22Rv1 (cell line): ENCODE measurements around the gene TBC1D8B.
"Not testable (repeated sequence)": the region's sequence is repeated elsewhere in the genome, so short reads cannot be mapped to it uniquely, and the experiment has no call there.

Experiments used
- H3K27ac ChIP-seq: fragments of 450-650 bp; 2 replicates; pipeline ENCODE4 v1.5.1; 2017
- ZFX ChIP-seq: fragments of 450-650 bp; IDR thresholded peaks from 2 replicates; pipeline ENCODE4 v1.6.1; 2017; ENCODE audit warnings: antibody characterized with exemption, borderline replicate concordance
- TF ChIP-seq, protein P1 (sequence below): fragments of 450-650 bp; IDR thresholded peaks from 2 replicates; pipeline ENCODE4 v1.5.1; 2017; ENCODE audit warnings: mild to moderate bottlenecking

Gene TBC1D8B

DNA sequence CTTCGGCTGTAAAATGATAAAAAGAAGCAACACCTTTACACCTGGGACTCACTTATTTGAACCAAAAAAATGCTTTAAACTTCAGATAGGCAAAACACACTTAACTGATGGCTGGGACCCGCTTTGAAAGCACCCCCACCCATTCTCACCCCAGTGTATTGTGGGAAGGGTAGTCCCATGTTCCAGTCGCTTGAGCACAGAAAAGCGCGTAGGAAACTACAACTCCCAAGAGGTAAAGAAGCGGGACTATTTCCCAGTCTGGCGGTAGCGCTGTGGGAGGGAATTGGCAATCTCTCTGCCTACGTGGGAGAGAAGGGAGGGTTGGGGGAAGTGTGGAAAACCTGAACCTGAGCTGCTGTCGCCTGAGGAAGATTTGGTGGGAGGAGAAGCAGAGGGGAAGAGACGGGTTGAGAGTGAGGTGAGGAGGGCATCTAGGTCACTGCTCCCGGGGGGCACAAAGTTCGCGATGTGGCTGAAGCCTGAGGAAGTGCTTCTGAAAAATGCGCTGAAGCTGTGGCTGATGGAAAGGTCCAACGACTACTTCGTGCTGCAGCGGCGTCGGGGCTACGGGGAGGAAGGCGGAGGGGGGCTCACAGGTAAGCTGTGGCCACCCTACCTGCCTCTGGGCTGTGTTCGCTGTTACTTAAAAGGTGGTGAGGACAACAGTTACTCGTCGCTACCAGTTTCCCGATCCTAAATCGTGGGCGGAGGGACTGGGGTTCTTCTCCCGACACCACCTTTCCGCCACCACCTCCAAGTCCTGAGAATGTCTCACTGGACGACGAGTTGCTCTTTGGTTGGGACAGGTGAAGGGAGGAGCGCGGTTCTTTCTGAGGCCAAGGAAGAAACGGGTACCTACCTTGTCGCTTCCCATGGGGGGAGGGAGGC lies at the start of gene TBC1D8B:
TBC1D8B (plus strand) TSS at position 286 of the 888 bp plus-strand sequence; CDS start at position 467, 181 bp downstream.
- peak within 1 kb of the TSS; percentile 40; the same call in 1 of the 2 replicates for H3K27ac ChIP-seq

DNA sequence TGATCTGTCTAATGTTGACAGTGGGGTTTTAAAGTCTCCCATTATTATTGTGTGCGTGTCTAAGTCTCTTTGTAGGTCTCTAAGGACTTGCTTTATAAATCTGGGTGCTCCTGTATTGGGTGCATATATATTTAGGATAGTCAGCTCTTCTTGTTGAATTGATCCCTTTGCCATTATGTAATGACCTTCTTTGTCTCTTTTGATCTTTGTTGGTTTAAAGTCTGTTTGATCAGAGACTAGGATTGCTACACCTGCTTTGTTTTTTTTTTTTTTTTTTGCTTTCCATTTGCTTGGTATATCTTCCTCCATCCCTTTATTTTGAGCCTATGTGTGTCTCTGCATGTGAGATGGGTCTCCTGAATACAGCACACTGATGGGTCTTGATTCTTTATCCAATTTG lies 33.2 kb upstream of the TBC1D8B start:
- not testable (repeated sequence) for H3K27ac ChIP-seq

More for the DNA sequence above, at the start of gene TBC1D8B:
- no peak for TF ChIP-seq ZFX
- TF ChIP-seq, protein P1, sequence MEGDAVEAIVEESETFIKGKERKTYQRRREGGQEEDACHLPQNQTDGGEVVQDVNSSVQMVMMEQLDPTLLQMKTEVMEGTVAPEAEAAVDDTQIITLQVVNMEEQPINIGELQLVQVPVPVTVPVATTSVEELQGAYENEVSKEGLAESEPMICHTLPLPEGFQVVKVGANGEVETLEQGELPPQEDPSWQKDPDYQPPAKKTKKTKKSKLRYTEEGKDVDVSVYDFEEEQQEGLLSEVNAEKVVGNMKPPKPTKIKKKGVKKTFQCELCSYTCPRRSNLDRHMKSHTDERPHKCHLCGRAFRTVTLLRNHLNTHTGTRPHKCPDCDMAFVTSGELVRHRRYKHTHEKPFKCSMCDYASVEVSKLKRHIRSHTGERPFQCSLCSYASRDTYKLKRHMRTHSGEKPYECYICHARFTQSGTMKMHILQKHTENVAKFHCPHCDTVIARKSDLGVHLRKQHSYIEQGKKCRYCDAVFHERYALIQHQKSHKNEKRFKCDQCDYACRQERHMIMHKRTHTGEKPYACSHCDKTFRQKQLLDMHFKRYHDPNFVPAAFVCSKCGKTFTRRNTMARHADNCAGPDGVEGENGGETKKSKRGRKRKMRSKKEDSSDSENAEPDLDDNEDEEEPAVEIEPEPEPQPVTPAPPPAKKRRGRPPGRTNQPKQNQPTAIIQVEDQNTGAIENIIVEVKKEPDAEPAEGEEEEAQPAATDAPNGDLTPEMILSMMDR = no peak

DNA sequence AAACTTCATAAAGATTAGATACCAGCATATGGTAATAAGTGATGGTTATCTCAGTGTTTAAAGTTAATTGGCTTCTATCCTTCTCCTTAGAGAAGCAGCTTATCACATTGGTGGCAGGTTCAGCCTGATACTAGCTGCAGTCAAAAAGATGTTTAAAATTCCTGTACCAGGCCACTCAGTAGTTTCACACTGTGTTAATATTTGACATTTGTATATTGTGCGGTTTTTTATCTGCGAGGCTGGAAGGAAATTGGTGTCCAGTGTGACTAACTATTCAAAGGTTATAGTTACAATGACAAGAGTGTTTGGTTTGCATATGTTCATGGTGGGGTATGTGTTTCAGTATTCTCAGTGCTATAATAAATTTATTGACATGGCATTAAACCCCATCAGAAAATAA lies 27.5 kb upstream of the TBC1D8B start:
- TF ChIP-seq, protein P1 = no peak
- no peak for TF ChIP-seq ZFX

DNA sequence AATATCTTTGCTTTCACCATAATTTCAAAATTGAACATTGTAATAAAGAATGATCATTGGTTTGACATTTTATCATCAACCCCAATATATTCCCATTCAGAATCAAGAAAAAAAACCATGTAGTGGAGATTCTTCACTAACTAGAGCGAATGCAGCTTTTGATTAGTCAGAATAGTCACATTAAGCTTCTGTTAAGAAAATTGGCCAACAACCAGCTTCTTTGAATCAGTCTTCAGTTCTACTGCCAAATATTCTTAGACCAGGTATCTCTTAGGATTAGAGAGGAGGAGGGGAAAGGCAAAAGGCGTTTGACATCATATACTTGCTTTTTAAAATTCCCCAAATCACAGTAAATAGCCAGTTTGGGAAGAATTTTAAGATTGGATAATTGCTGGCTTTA lies 22.2 kb upstream of the TBC1D8B start:
- peak overlapping the region; percentile 65 for H3K27ac ChIP-seq
- TF ChIP-seq ZFX = no peak
- TF ChIP-seq, protein P1 = no peak

More for the DNA sequence above, 27.5 kb upstream of the TBC1D8B start:
- no peak overlapping the region for H3K27ac ChIP-seq

DNA sequence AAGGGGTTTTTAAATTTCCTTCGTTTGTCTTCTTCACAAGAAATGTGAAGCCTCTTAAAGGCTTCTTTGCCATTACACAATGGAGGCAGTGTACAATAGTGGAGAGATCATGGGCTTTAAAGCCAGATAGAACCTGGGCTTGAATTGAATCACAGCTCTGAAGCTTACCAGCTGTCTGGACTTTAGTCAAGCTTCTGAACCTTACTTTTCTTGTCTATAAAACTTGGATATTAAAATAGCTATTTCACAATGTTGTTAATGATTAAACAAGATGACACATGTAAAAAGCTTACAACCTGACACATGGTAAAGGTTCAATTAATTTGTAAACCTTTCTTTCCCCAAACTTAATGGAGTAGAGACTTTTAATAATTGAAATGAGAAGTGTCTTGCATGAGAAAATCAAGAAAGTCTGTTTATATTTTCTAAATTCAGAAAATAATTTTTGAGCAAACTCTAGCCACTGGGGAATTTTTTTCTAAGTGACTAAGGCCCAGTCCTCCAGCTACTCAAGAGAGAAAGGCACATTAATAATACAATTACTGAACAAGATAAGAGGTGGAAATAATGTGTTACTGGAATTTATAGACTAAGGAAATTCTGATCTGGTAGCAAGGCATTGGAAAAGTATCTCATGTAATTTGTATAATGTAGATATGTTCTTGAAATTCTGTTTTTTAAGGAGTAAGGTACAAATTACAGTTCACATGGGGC lies 21.7 kb upstream of the TBC1D8B start:
- H3K27ac ChIP-seq = peak overlapping the region; percentile 65
- no peak for TF ChIP-seq ZFX
- TF ChIP-seq, protein P1 = no peak

DNA sequence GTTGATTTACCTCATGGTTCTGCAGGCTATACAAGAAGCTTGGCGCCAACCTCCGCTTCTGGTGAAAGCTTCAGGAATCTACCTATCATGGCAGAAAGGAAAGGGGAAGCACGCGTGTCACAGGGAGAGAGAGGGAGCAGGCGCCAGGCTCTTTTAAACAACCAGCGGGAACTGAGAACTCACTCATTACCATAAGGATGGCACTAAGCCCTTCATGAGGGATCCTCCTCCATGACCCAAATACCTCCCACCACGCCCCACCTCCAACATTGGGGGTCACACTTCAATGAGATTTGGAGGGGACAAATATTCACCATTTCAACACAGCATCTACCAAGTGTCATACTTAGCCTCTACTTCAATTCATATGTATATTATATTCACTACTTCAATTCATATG lies 18.8 kb upstream of the TBC1D8B start:
- H3K27ac ChIP-seq = no peak overlapping the region
- no peak for TF ChIP-seq ZFX
- TF ChIP-seq, protein P1 = no peak

DNA sequence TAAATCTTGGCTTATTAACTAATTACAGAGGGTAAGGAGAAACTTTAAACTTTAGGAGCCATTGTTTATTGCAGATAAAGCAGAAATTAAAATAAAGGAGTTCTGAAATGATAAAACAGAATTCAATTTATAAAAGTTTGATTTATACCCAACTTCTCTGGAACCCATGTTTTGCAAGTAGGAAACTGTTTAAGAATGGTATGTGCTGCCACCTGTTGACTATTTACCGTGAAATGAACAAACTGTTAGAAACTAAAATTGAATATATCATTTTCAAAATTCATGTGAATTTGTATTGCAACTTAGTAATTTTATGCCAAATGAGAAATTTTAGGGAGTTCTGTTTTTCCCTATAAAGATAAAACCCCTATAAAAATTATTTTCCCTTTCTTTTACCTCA lies 11.0 kb upstream of the TBC1D8B start:
- TF ChIP-seq, protein P1 = peak; percentile 41
- TF ChIP-seq ZFX = no peak

More for the DNA sequence above, 11.0 kb upstream of the TBC1D8B start:
- no peak overlapping the region for H3K27ac ChIP-seq
